ENCODE measurements around the gene AGBL4.

Gene AGBL4

GRCh38 chr1:48493970-48494769 is 1529.6 kb downstream of the AGBL4 start (continued):
- TF ChIP-seq ZNF341 (tag by site-specific recombination; IDR thresholded peaks at IDR 0.05; ENCODE audit: low read depth) (peak; percentile 53), ZNF391 (tag by site-specific recombination; IDR thresholded peaks at IDR 0.05; ENCODE audit: borderline replicate concordance, low read depth) (no peak), PRDM4 (tag by site-specific recombination; IDR thresholded peaks at IDR 0.05) (peak; percentile 42; the same call in 1 of the 2 replicates), PRDM10 (tag by site-specific recombination; IDR thresholded peaks at IDR 0.05) (peak; percentile 39; the same call in 1 of the 2 replicates), MZF1 (tag by site-specific recombination; IDR thresholded peaks at IDR 0.05; ENCODE audit: borderline replicate concordance) (peak; percentile 28; the same call in 1 of the 2 replicates), ZXDB (tag by site-specific recombination; IDR thresholded peaks at IDR 0.05) (peak; percentile 59; the same call in 1 of the 2 replicates), TRIM28 (IDR thresholded peaks at IDR 0.05; ENCODE audit: borderline replicate concordance, low read length) (peak; percentile 60; the same call in 1 of the 2 replicates), ZIC2 (tag by site-specific recombination; IDR thresholded peaks at IDR 0.05) (peak; percentile 88), KLF8 (tag by site-specific recombination; IDR thresholded peaks at IDR 0.05) (no peak), ZNF843 (tag by site-specific recombination; IDR thresholded peaks at IDR 0.05) (0 out of 2 replicates have a peak, but pooled peaks have one; percentile 45), ZNF561 (tag by site-specific recombination; IDR thresholded peaks at IDR 0.05; ENCODE audit: borderline replicate concordance) (0 out of 2 replicates have a peak, but pooled peaks have one; percentile 65), AEBP2 (tag by site-specific recombination; IDR thresholded peaks at IDR 0.05; ENCODE audit: borderline replicate concordance) (no peak)

- 0 out of 2 replicates have a peak, but pooled peaks cover 3% of the 10 kb centered on the region for H3K4me1 ChIP-seq (ENCODE audit: control insufficient read depth, insufficient read depth, low read length)
- no peak overlapping the region for H3K4me3 ChIP-seq (ENCODE audit: low read depth, low read length)
- no peak overlapping the region for H3K27ac ChIP-seq (ENCODE audit: extremely low read depth, low read depth, low read length)
- H3K36me3 ChIP-seq (ENCODE audit: control insufficient read depth in 2 of 2, insufficient read depth in 1 of 2, low read length in 2 of 2): no peaks in the 10 kb centered on the region
- ChIA-PET POLR2A (no interaction called here), CTCF (no interaction called here)
- TF ChIP-seq SALL2 (tag by site-specific recombination; IDR thresholded peaks at IDR 0.05; ENCODE audit: borderline replicate concordance) (no peak), ZNF837 (tag by site-specific recombination; IDR thresholded peaks at IDR 0.05) (no peak), ZBTB21 (tag by site-specific recombination; IDR thresholded peaks at IDR 0.05) (no peak), ZNF654 (tag by site-specific recombination; IDR thresholded peaks at IDR 0.05; ENCODE audit: low read depth) (no peak), ZNF596 (tag by site-specific recombination; IDR thresholded peaks at IDR 0.05) (no peak), ZBTB48 (tag by site-specific recombination; IDR thresholded peaks at IDR 0.05) (no peak), ZFP3 (tag by site-specific recombination; IDR thresholded peaks at IDR 0.05; ENCODE audit: low read depth) (no peak), ZNF571 (tag by site-specific recombination; IDR thresholded peaks at IDR 0.05) (no peak), ZNF670 (tag by site-specific recombination; IDR thresholded peaks at IDR 0.05; ENCODE audit: low read depth) (no peak), ZNF335 (tag by site-specific recombination; conservative IDR thresholded peaks at IDR 0.05) (no peak)
- H3K9me3 ChIP-seq (ENCODE audit: control insufficient read depth, insufficient read depth, low read depth, low read length): no peaks in the 10 kb centered on the region
These were observed 1530.7 kb downstream of the AGBL4 start for GRCh38 chr1:48493041-48493440.

Measured in HEK293 (cell line).